Peyer's patch (tissue), 4 donors: Measurements from ENCODE around the gene ECPAS.

Experiments
- CTCF ChIP-seq, 6 experiments: fragments of 450-650 bp in 4 of 6; fragments of 200-600 bp in 2 of 6; sonication (generic) in 1 of 6; IDR thresholded peaks; one replicate each; pipeline ENCODE4 v1.5.1; 2017 to 2019; ENCODE audit warnings: antibody characterized with exemption in 6 of 6, mild to moderate bottlenecking in 3 of 6, moderate library complexity in 1 of 6
- POLR2A ChIP-seq, 2 donors: fragments of 450-650 bp; IDR thresholded peaks; one replicate each; pipeline ENCODE4 v1.5.1; 2017; ENCODE audit warnings: antibody characterized with exemption in 2 of 2, mild to moderate bottlenecking in 2 of 2, moderate library complexity in 2 of 2

- TF ChIP-seq CTCF (IDR thresholded peaks at IDR 0.05) (no peak), POLR2A (IDR thresholded peaks at IDR 0.05) (no peak)
Observed at GRCh38 chr9:111514967-111515366, 30.8 kb upstream of the ECPAS start.
